ENCODE results near the gene CAMTA1.

The CAMTA1 gene

GRCh38 chr1:7333094-7333493, 547.8 kb downstream of the CAMTA1 start:
- DNase-seq: no peak

- DNase-seq: no peak
These were observed 548.4 kb downstream of the CAMTA1 start for GRCh38 chr1:7333620-7334019.

GRCh38 chr1:7334475-7335035, 549.3 kb downstream of the CAMTA1 start:
- DNase-seq: peak; percentile 34

GRCh38 chr1:7335224-7335879, 550.1 kb downstream of the CAMTA1 start:
- no peak for DNase-seq

- DNase-seq: no peak
These were observed 553.2 kb downstream of the CAMTA1 start for GRCh38 chr1:7338439-7338838.

GRCh38 chr1:7339014-7339413, 553.8 kb downstream of the CAMTA1 start:
- no peak for DNase-seq

GRCh38 chr1:7339953-7340352, 554.7 kb downstream of the CAMTA1 start:
- peak; percentile 50 for DNase-seq

GRCh38 chr1:7341145-7341905, 556.1 kb downstream of the CAMTA1 start:
- DNase-seq: peak; percentile 88

GRCh38 chr1:7343882-7344281, 558.6 kb downstream of the CAMTA1 start:
- DNase-seq: no peak

- DNase-seq: no peak
These were observed 559.0 kb downstream of the CAMTA1 start for GRCh38 chr1:7344299-7344698.

- no peak for DNase-seq
These were observed 560.3 kb downstream of the CAMTA1 start for GRCh38 chr1:7345516-7345915.

- no peak for DNase-seq
These were observed 560.9 kb downstream of the CAMTA1 start for GRCh38 chr1:7346070-7346596.

- DNase-seq: no peak
These were observed 561.6 kb downstream of the CAMTA1 start for GRCh38 chr1:7346600-7347570.

GRCh38 chr1:7348073-7348472, 562.8 kb downstream of the CAMTA1 start:
- no peak for DNase-seq

GRCh38 chr1:7348580-7348979, 563.3 kb downstream of the CAMTA1 start:
- no peak for DNase-seq

GRCh38 chr1:7350804-7351203, 565.5 kb downstream of the CAMTA1 start:
- DNase-seq: no peak

GRCh38 chr1:7351649-7352048, 566.4 kb downstream of the CAMTA1 start:
- no peak for DNase-seq

- DNase-seq: peak; percentile 29
These were observed 567.1 kb downstream of the CAMTA1 start for GRCh38 chr1:7352364-7352763.

- no peak for DNase-seq
These were observed 567.7 kb downstream of the CAMTA1 start for GRCh38 chr1:7352974-7353373.

- DNase-seq: no peak
These were observed 570.4 kb downstream of the CAMTA1 start for GRCh38 chr1:7355646-7356045.

- DNase-seq: no peak
These were observed 570.8 kb downstream of the CAMTA1 start for GRCh38 chr1:7356079-7356478.

GRCh38 chr1:7358425-7358824, 573.2 kb downstream of the CAMTA1 start:
- DNase-seq: no peak

GRCh38 chr1:7360526-7360925, 575.3 kb downstream of the CAMTA1 start:
- DNase-seq: no peak

All from COR-L47 (cell line).